Measurements from ENCODE around the gene ADAMTS18.

- TF ChIP-seq POLR2AphosphoS5 (IDR thresholded peaks at IDR 0.05; ENCODE audit: low read depth, low read length), result no peak
- TF ChIP-seq POLR2A (IDR thresholded peaks at IDR 0.05; ENCODE audit: low read depth, low read length), result no peak
- TF ChIP-seq TAF1 (IDR thresholded peaks at IDR 0.05; ENCODE audit: borderline replicate concordance, low read depth, low read length), result no peak
Measured at GRCh38 chr16:77403732-77404131, 31.1 kb downstream of the ADAMTS18 start.
